ENCODE results near the gene SMYD3. TPM values are rescaled to one million over a fixed set of nuclear protein-coding genes. Genes with fewer than 3 reads are reported as not detected.

SMYD3 gene
- total and polyA plus RNA-seq, 4 donors = 10.5 to 40.1 (median 32.5) TPM

GRCh38 chr1:246304484-246305259, 202.4 kb downstream of the SMYD3 start:
- no peak for ATAC-seq (ENCODE audit: insufficient read depth, low FRiP score)
- no peak for TF ChIP-seq CTCF (IDR thresholded peaks at IDR 0.05; ENCODE audit: control extremely low read depth, extremely low read depth)
- WGBS, 2 donors = 96% methylated on average over 5 of the region's 5 CpGs

GRCh38 chr1:246302711-246303317, 204.3 kb downstream of the SMYD3 start:
- Histone ChIP-seq H3K4me3 (no peak overlapping the region), H3K4me1 (ENCODE audit: control insufficient read depth in 5 of 5, insufficient read depth in 5 of 5, low read length in 5 of 5) (peaks cover 0 to 22% (median 5%) of the 10 kb centered on the region in 5 donors), H3K27ac (ENCODE audit: low read depth in 1 of 2, low read length in 1 of 2) (no peak overlapping the region), H3K9me3 (ENCODE audit: control insufficient read depth in 4 of 4, insufficient read depth in 3 of 4, low read length in 3 of 4) (no peaks in the 10 kb centered on the region), H3K36me3 (ENCODE audit: control insufficient read depth in 4 of 4, insufficient read depth in 4 of 4, low read length in 4 of 4) (no peaks in the 10 kb centered on the region), H3K27me3 (ENCODE audit: control insufficient read depth in 3 of 3, insufficient read depth in 3 of 3, low read length in 2 of 3) (no peaks in the 10 kb centered on the region), H3K9ac (ENCODE audit: insufficient read depth in 1 of 2, low read length in 2 of 2) (no peak overlapping the region)
- ATAC-seq (ENCODE audit: insufficient read depth, low FRiP score) (no peak), DNase-seq (no peak)
- WGBS, 2 donors = 88 to 91% methylated on average over 2 of the region's 2 CpGs
- no peak for TF ChIP-seq CTCF (IDR thresholded peaks at IDR 0.05; ENCODE audit: control extremely low read depth, extremely low read depth)

More at GRCh38 chr1:246304484-246305259, 202.4 kb downstream of the SMYD3 start:
- Histone ChIP-seq H3K4me1 (ENCODE audit: control insufficient read depth in 5 of 5, insufficient read depth in 5 of 5, low read length in 5 of 5) (peaks cover 0 to 22% (median 5%) of the 10 kb centered on the region in 5 donors), H3K36me3 (ENCODE audit: control insufficient read depth in 4 of 4, insufficient read depth in 4 of 4, low read length in 4 of 4) (no peaks in the 10 kb centered on the region), H3K27ac (ENCODE audit: low read depth in 1 of 2, low read length in 1 of 2) (no peak overlapping the region), H3K9me3 (ENCODE audit: control insufficient read depth in 4 of 4, insufficient read depth in 3 of 4, low read length in 3 of 4) (no peaks in the 10 kb centered on the region), H3K4me3 (no peak overlapping the region), H3K9ac (ENCODE audit: insufficient read depth in 1 of 2, low read length in 2 of 2) (no peak overlapping the region), H3K27me3 (ENCODE audit: control insufficient read depth in 3 of 3, insufficient read depth in 3 of 3, low read length in 2 of 3) (no peaks in the 10 kb centered on the region)
- DNase-seq = no peak

- H3K27me3 ChIP-seq (ENCODE audit: control insufficient read depth in 3 of 3, insufficient read depth in 3 of 3, low read length in 2 of 3) = no peaks in the 10 kb centered on the region
- peak in 1 of 3 donors; percentile 20 for DNase-seq
- no peak overlapping the region for H3K4me3 ChIP-seq
- H3K4me1 ChIP-seq (ENCODE audit: control insufficient read depth in 5 of 5, insufficient read depth in 5 of 5, low read length in 5 of 5) = peaks cover 0 to 22% (median 5%) of the 10 kb centered on the region in 5 donors
- no peaks in the 10 kb centered on the region for H3K9me3 ChIP-seq (ENCODE audit: control insufficient read depth in 4 of 4, insufficient read depth in 3 of 4, low read length in 3 of 4)
- 93% methylated on average over 1 of the region's 1 CpG for WGBS, 2 donors
- no peak for TF ChIP-seq CTCF (IDR thresholded peaks at IDR 0.05; ENCODE audit: control extremely low read depth, extremely low read depth)
- peak overlapping the region in 1 of 2 donors; percentile 16 for H3K9ac ChIP-seq (ENCODE audit: insufficient read depth in 1 of 2, low read length in 2 of 2)
- no peak overlapping the region for H3K27ac ChIP-seq (ENCODE audit: low read depth in 1 of 2, low read length in 1 of 2)
- no peak for ATAC-seq (ENCODE audit: insufficient read depth, low FRiP score)
- no peaks in the 10 kb centered on the region for H3K36me3 ChIP-seq (ENCODE audit: control insufficient read depth in 4 of 4, insufficient read depth in 4 of 4, low read length in 4 of 4)
Observed at GRCh38 chr1:246302251-246302625, 204.8 kb downstream of the SMYD3 start.
